GM21576 (cell line): ENCODE data around the gene TIMM29.
"Not testable (repeated sequence)": the region's sequence is repeated elsewhere in the genome, so short reads cannot be mapped to it uniquely, and the experiment has no call there.

ENCODE experiments used
- ATAC-seq: cut with Tn5 transposase; IDR thresholded peaks from one replicate; pipeline ENCODE4 v1.9.1; 2021; ENCODE audit warnings: mild to moderate bottlenecking, moderate library complexity; ENCODE audit not compliant: unreplicated experiment

TIMM29 gene

DNA sequence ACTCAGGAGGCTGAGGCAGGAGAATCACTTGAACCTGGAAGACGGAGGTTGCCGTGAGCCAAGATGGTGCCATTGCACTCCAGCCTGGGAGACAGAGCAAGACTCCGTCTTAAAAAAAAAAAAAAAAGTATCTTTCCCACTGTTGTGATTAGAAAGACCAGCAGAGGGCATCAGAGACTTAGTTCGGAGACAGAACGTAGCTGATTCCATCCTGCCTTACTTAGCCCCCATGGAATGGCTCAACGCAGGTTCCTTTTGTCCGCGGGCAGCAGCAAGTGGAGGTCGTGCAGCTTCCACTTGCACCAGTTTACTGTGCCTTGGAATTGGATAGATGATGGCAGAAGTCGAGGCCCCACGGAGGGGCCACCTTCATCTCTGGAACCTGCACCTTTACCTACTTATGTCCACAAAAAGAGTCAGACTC is 8.1 kb downstream of the TIMM29 start:
- no peak for ATAC-seq

DNA sequence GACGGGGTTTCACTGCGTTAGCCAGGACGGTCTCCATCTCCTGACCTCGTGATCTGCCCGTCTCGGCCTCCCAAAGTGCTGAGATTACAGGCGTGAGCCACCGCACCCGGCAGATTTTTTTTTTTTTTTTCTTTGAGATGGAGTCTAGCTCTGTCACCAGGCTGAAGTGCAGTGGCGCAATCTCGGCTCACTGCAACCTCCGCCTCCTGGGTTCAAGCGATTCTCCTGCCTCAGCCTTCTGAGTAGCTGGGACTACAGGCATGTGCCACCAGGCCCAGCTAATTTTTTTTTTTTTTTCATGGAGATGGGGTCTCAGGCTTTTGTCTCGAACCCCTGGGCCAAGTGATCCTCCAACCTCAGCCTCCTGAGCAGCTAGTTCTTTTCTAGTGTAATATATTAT is 13.0 kb downstream of the TIMM29 start:
- ATAC-seq = not testable (repeated sequence)

DNA sequence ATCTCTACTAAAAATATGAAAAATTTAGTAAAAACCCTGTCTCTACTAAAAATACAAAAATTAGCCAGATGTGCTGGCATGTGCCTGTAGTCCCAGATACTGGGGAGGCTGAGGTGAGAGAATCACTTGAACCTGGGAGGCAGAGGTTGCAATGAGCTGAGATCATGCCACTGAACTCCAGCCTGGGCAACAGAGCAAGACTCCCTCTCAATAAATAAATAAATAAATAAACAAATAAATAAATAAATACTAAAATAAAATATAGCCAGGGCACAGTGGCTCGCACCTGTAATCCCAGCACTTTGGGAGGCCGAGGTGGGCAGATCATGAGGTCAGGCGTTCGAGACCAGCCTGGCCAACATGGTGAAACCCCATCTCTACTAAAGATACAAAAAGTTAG is 14.8 kb downstream of the TIMM29 start:
- not testable (repeated sequence) for ATAC-seq

GRCh38 chr19:10945264-10945663 is 16.7 kb downstream of the TIMM29 start:
- ATAC-seq = no peak

DNA sequence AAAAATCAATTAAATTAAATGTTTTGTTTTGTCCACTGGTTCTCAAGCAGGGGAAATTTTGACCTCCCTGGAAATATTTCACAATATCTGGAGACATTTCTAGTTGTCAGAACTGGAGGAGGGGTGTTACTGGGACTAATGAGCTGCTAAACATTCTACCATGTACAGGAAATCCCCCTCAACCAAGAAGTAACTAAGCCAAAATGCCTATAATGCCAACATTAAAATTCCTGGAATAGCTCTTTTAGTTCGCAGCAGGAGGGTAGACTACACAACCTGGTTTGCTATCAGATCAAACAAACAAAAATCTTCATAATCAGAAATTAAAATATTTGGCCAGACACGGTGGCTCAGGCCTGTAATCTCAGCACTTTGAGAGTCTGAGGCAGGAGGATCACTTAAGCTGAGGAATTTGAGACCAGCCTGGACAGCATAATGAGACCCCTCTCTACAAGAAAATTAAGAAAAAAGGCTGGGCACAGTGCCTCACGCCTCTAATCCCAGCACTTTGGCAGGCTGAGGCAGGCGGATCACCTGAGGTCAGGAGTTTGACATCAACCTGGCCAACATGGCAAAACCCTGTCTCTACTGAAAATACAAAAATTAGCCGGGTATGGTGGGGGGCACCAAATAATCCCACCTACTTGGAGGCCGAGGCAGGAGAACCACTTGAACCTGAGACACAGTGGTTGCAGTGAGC is 18.5 kb downstream of the TIMM29 start:
- no peak for ATAC-seq

DNA sequence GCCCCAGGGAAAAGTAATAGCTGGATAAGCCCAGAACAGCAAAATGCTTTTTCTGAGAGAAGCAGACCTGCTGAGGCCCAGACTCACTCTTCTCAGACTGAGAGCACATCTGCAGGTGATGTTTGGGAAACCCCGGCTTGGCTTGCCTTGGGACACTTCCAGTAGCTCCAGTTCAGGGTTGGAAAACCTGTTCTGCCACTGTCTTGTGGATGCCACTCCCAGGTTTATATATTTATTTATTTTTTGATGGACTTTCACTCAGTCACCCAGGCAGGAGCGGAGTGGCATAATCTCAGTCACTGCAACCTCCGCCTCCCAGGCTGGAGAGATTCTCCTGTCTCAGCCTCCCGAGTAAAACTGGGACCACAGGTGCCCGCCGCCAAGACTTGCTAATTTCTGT is 24.2 kb downstream of the TIMM29 start:
- no peak for ATAC-seq

DNA sequence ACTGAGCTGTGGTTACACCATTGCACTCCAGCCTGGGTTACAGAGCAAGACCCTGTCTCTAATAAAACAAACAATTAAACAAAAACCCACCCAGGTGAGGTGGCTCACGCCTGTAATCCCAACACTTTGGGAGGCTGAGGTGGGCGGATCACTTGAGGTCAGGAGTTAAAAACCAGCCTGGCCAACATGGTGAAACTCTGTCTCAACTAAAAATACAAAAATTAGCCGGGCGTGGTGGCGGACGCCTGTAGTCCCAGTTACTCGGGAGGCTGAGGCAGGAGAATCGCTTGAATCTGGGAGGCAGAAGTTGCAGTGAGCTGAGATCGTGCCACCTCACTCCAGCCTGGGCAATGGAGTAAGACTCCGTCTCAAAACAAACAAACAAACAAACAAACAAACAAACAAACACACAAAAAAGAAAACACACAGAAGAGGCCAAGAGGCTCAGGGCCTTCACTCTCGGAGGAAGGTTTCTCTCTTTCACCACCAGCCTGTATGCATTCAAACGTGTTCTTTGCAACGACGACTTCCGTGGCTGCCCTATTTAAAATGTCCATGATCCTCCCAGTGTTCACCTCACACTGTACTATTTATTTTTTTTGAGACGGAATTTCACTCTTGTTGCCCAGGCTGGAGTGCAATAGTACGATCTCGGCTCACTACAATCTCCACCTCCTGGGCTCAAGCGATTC is 30.8 kb downstream of the TIMM29 start:
- ATAC-seq = not testable (repeated sequence)

- peak; percentile 62 for ATAC-seq
Measured at GRCh38 chr19:10960314-10961072, 31.9 kb downstream of the TIMM29 start, which contains the start of gene SMARCA4. TSS of gene SMARCA4 (plus strand) at chr19:10961030. CDS start at chr19:10984152, 23,122 bp downstream.

DNA sequence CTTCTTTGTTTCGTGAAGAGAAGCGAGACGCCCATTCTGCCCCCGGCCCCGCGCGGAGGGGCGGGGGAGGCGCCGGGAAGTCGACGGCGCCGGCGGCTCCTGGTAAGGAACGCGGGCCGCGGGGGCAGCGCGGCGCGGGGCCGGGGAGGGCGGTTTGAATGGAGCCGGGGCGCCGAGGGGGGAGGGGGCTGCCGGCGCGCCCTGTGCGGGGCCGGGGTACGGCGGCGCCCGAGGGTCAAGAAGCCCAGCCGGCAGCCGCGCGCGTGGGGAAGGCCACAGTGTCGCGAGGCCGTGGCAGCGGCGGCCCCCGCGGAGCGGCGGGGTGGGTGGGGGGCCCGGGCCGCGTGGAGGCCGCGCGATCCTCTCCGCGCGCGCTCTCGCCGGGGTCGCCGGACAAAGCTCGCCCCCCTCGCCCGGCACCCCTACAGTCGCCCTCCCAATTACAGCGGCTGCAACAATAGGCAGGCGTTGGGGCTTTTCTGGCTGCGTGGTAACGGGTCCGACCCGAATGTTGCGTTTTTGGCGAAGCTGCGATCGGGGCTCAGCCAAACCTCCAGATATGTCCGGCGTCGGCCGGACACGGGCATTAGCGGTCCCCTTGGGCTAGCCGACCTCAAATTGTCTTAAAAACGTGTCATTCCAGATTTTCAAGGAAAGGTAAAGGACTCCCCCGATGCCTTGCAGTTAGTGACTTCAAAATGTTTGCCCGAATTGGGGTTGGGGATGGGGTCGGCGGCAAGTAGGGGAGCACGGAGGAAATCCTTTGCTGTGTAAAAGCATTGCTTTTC is 32.7 kb downstream of the TIMM29 start:
- peak; percentile 34 for ATAC-seq

DNA sequence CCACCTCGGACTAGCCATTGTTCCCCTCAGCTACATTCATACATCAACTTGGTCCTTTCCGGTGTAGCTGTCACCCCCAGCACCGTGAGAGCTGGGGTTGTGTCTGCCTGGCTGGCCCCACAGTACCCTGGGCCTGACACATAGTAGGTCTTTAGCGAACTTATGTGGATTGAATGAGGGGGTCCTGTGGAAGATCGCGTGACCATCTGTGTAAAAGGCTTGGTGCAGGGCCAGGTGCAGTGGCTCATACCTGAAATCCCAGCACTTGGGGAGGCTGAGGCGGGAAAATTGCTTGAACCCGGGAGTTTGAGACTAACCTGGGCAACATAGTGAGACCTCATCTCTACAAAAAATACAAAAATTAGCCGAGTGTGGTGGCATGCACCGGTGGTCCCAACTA is 34.3 kb downstream of the TIMM29 start:
- ATAC-seq = no peak

- ATAC-seq = no peak
Measured at GRCh38 chr19:10963865-10964264, 35.3 kb downstream of the TIMM29 start.

DNA sequence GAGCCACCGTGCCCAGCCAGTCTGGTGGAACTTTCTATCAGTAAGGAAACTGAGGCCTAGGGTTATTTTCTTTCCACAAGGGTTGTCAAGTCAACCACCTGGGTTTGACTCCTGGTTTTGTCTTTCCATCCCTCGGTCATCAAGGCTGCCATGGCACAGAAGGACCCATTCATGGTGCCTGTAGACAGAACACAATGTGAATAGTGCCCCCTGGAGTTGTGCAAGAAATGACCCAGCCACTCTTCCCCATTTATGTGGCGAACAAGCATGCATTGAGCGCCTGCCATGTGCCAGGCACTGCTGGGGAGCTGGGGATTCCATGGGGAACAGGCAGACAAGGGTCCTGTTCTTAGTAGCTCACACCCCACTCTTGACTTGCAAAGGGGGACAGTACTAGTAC is 36.3 kb downstream of the TIMM29 start:
- no peak for ATAC-seq

GRCh38 chr19:10965398-10965797 is 36.8 kb downstream of the TIMM29 start:
- no peak for ATAC-seq

DNA sequence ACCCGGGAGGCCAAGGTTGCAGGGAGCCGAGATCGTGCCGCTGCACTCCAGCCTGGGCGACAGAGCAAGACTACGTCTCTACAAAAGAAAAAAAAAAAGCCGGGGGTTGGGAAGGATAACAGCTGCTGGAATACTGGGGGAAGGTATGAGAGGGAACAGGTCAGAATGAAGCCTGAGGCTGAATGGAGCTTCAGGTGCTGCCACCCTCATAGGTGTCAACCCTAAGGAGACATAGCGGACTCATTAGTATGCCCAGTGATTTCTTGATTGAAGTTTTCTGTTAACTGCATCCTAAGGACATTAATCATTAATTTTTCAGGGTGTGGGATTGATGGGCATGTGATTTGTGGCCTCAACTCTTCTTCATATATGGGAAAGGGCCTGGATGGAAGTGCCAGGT is 38.2 kb downstream of the TIMM29 start:
- no peak for ATAC-seq

- no peak for ATAC-seq
Measured at GRCh38 chr19:10968527-10969135, 40.0 kb downstream of the TIMM29 start.

DNA sequence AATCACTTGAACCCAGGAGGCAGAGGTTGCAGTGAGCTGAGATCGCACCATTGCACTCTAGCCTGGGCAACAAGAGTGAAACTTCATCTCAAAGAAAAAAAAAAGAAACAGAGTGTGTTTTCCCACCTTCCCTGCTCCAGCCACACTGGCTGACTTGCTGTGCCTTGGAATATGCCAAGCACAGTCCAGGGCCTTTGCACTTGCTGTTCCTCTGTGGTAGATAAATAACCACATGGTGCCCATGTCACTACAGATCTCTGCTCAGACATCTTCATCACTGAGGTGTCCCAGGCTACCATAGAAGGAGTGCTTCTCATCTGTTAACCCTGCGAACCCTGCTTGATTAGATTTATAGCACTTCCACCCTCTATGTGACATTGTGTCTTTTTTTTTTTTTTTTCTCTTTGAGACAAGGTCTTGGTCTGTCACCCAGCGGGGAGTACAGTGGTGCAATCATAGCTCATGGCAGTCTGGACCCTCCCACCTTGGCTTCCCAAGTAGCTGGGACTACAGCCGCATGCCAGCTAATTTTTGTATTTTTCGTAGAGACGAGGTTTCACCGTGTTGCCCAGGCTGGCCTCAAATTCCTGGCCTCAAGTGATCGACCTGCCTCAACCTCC is 42.6 kb downstream of the TIMM29 start:
- ATAC-seq = no peak

DNA sequence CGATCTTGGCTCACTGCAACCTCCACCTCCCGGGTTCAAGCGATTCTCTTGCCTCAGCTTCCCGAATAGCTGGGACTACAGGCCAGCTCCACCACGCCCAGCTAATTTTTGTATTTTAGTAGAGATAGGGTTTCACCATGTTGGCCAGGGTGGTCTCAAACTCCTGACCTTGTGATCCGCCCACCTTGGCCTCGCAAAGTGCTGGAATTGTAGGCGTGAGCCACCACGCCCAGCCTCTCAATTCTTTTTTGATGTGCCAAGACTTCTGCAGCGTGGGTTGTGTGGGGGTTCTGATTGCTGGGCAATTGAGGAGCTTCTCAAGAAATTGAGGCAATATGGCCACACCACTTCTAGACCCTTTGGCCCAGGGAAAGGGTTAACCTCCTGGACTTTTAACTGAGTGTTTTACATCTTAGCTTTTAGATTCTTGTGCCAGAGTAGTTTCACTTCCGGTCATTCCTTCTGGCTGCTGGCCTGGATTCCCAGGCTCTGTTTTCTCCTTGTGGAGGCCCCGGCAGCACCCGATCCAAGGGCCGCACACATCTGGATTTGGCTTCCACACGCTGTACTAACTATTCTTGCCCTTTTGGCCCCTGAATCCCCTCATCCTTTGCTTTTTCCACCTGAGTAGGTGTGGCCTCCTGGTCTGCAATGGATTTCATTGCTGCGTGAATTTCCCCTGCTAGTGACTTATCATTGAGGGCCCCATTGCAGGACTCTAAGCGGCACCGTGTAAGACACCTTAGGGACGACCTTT is 46.9 kb downstream of the TIMM29 start:
- ATAC-seq = no peak

GRCh38 chr19:10976131-10976892 is 47.7 kb downstream of the TIMM29 start:
- no peak for ATAC-seq

GRCh38 chr19:10977742-10978092 is 49.1 kb downstream of the TIMM29 start:
- no peak for ATAC-seq
